ENCODE results near the gene HS6ST1.

Gene HS6ST1

DNA sequence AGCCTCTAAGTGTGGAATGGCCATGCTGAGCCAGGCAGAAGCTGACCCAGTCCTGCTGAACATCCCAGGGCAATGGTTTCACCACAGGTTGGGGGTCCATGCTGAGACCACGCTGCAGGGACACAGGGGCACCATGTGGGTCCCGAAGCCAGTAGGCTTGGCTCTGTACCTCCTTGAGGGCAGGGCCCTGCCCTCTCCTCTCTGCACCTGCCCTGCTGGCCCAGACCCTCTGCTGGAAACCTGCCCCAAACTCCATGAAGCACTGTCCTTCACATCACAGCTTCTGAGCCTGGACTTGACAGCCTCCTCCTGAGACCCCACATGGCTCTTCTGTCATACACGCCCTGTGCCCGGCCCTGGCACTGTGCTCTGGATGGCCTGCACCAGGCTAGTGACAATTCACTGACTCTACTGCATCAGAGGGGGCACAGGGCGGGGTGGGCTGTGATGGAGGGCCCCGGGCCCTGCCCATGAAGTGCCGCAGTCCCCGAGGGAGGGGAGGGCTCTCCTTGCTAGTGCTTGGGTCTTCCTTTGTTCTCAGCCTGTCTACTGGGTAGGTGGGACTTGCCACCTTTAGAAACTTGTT, 24.7 kb downstream of the HS6ST1 start:
- no peak overlapping the region for H3K27ac ChIP-seq (ENCODE audit: low read length)
- H3K4me1 ChIP-seq (ENCODE audit: control insufficient read depth, insufficient read depth, low read length), result peaks cover 13% of the 10 kb centered on the region
- no CpG with 5 or more reads among the region's 8 CpGs for WGBS (ENCODE audit: insufficient coverage, insufficient read length)
- H3K9me3 ChIP-seq (ENCODE audit: control insufficient read depth, insufficient read depth, low read length), result no peaks in the 10 kb centered on the region
- DNase-seq (ENCODE audit: low read depth, low spot score), result no peak
- H3K36me3 ChIP-seq (ENCODE audit: control insufficient read depth, insufficient read depth, low read length), result 0 out of 2 replicates have a peak, but pooled peaks cover 2% of the 10 kb centered on the region
- H3K4me3 ChIP-seq (ENCODE audit: low read length), result no peak overlapping the region
- H3K27me3 ChIP-seq (ENCODE audit: control insufficient read depth, insufficient read depth, low read length), result no peaks in the 10 kb centered on the region

DNA sequence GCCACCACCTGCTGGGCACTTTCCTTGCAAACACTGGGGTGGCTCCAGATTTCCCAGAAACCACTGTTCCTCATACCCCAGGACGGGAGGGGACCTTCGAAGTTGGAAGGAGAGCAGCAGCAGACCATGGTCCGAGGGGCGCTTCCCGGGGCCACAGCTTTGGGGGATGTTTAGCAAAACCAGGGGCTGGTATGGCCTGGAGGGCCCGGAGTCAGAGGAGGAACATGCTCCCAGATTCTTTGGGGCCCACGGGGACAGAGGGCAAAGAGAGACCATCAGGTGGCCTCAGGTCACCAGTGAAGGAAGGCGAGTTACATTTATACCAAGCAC, 25.3 kb downstream of the HS6ST1 start:
- no peak overlapping the region for H3K27ac ChIP-seq (ENCODE audit: low read length)
- peaks cover 13% of the 10 kb centered on the region for H3K4me1 ChIP-seq (ENCODE audit: control insufficient read depth, insufficient read depth, low read length)
- 0 out of 2 replicates have a peak, but pooled peaks cover 2% of the 10 kb centered on the region for H3K36me3 ChIP-seq (ENCODE audit: control insufficient read depth, insufficient read depth, low read length)
- WGBS (ENCODE audit: insufficient coverage, insufficient read length), result no CpG with 5 or more reads among the region's 8 CpGs
- DNase-seq (ENCODE audit: low read depth, low spot score), result no peak
- no peaks in the 10 kb centered on the region for H3K27me3 ChIP-seq (ENCODE audit: control insufficient read depth, insufficient read depth, low read length)
- H3K4me3 ChIP-seq (ENCODE audit: low read length), result no peak overlapping the region
- no peaks in the 10 kb centered on the region for H3K9me3 ChIP-seq (ENCODE audit: control insufficient read depth, insufficient read depth, low read length)

DNA sequence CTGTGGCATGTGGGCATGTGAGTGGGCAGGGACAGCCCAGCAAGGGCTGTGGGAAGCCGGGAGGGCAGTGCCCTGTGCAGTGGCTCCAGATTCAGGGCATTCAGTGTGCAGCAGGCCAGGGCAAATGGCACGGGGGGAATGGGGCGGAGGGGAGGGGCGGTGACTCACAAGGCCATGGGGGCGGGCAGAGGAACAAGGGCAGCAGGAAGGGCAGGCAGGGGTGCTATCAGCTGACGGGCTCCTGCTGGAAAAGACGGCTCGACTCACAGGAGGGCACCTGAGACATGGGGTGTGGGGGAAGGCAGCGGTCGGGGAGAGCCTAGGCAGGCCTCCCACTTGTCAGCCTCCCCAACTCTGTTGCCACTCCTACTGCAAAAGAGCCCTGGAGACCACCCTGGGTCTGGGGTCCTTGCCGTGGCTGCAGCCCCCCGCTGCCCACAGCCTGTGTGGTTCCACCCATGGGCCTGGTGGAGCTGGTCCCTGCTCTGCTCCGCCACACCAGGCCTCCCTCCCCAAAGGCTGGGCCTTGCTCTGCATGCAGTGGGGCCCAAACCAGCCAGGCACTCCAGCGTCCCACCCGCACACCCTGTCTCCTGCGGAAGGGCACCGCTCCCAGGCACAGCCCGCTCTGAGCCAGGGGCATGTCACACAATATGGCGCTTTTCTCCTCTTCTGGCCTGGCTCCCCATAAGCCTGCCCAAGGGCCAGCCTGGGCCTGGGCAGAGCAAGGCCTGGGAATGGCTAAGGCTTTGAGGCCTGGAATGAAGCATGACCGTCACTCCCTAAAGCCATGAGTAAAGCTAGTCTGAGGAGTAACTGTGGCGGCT, 25.9 kb downstream of the HS6ST1 start:
- Histone ChIP-seq H3K27me3 (ENCODE audit: control insufficient read depth, insufficient read depth, low read length) (no peaks in the 10 kb centered on the region), H3K4me1 (ENCODE audit: control insufficient read depth, insufficient read depth, low read length) (peaks cover 13% of the 10 kb centered on the region), H3K4me3 (ENCODE audit: low read length) (no peak overlapping the region), H3K36me3 (ENCODE audit: control insufficient read depth, insufficient read depth, low read length) (0 out of 2 replicates have a peak, but pooled peaks cover 2% of the 10 kb centered on the region), H3K27ac (ENCODE audit: low read length) (no peak overlapping the region), H3K9me3 (ENCODE audit: control insufficient read depth, insufficient read depth, low read length) (no peaks in the 10 kb centered on the region)
- WGBS (ENCODE audit: insufficient coverage, insufficient read length), result no CpG with 5 or more reads among the region's 21 CpGs
- DNase-seq (ENCODE audit: low read depth, low spot score), result no peak

DNA sequence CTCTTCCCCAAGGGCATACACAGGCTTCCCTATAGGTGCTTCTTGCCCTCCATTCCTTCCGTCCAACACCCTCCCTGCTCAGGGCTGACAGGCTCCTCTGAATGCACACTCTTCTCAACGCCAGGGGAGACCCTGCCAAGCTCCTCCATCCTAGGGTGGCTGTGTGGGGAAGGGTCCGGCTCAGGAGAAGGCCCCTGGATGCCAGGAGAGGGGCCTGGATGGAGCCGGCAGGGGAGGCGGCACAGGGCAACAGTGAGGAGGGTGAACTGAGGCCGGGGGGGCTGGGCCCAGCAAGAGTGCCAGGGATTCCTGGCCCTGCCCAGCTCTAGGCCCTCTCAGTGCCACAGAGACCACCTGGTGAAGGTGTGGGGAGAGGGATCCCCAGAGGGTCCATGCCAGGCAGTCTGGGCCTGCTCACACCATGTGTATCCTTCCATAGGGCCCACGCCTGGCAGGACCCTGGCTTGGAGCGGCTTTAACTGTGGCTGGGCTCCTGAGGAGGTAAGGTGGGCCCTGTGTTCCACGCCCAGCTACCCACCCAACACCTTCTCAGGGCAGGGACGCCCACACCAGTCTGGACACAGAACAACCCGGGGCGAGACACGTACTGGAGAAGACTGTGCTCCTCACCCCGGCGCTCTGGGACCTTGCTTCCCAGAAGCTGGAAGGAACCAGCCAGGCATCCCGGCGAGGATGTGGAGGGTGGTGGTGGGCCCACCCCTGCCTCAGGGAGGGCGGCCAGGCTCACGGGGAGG, 26.6 kb downstream of the HS6ST1 start:
- Histone ChIP-seq H3K27ac (ENCODE audit: low read length) (no peak overlapping the region), H3K4me3 (ENCODE audit: low read length) (no peak overlapping the region), H3K36me3 (ENCODE audit: control insufficient read depth, insufficient read depth, low read length) (0 out of 2 replicates have a peak, but pooled peaks cover 2% of the 10 kb centered on the region), H3K27me3 (ENCODE audit: control insufficient read depth, insufficient read depth, low read length) (no peaks in the 10 kb centered on the region), H3K4me1 (ENCODE audit: control insufficient read depth, insufficient read depth, low read length) (peaks cover 13% of the 10 kb centered on the region), H3K9me3 (ENCODE audit: control insufficient read depth, insufficient read depth, low read length) (no peaks in the 10 kb centered on the region)
- no peak for DNase-seq (ENCODE audit: low read depth, low spot score)
- WGBS (ENCODE audit: insufficient coverage, insufficient read length), result no CpG with 5 or more reads among the region's 19 CpGs

DNA sequence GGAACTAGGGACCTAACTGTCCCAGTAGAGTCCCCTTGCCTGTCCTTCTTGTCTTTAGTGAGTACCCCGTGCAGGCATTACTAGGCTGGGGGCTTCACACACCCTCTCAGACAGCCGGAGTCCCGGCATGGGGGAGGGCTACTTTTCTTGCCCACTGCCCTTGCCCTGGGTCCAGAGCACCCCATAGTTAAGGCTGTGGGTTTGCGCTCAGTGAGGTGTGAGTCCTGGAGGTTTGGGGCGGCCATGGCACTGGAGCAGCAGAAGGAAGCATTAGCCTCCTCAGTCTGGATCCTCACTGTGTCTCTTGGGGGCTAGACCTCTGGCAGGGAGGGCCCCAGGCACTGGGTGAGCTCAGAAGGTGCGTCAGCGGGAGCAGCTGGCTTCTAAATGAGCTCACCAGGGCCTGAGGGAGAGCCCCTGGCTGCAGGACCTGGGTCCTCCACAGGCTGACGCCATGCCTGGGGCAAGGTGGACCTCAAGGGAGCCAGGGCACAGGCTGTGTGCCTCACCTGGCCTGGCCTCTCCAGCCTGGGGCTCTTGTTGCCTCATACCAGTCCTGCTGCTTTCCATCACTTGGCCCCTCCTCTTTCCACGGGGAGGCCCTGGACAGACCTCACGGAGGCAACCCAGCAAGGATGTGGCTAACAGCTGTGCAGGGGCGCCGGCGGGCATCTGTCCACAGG, 27.4 kb downstream of the HS6ST1 start:
- DNase-seq (ENCODE audit: low read depth, low spot score), result no peak
- H3K4me3 ChIP-seq (ENCODE audit: low read length), result no peak overlapping the region
- no CpG with 5 or more reads among the region's 13 CpGs for WGBS (ENCODE audit: insufficient coverage, insufficient read length)
- H3K27ac ChIP-seq (ENCODE audit: low read length), result no peak overlapping the region
- no peaks in the 10 kb centered on the region for H3K27me3 ChIP-seq (ENCODE audit: control insufficient read depth, insufficient read depth, low read length)
- no peaks in the 10 kb centered on the region for H3K9me3 ChIP-seq (ENCODE audit: control insufficient read depth, insufficient read depth, low read length)
- H3K4me1 ChIP-seq (ENCODE audit: control insufficient read depth, insufficient read depth, low read length), result peaks cover 13% of the 10 kb centered on the region
- 0 out of 2 replicates have a peak, but pooled peaks cover 2% of the 10 kb centered on the region for H3K36me3 ChIP-seq (ENCODE audit: control insufficient read depth, insufficient read depth, low read length)

DNA sequence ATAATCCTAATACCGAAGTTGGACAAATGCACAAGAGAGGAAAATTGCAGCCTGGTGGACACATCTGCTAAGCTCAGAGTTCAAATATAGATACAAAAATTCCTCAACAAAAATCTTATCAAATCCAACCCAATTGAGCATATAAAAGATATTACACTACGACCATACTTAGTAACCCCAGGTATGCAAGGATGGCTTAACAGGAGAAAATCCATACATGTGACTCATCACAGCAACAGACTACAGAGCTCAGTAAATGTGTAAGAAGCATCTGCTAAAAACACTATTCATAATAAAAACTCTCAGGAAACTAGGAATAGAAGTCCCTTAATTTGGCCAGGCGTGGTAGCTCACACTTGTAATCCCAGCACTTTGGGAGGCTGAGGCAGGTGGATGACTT, 28.3 kb downstream of the HS6ST1 start:
- WGBS (ENCODE audit: insufficient coverage, insufficient read length), result 100% methylated on average over 1 of the region's 3 CpGs
- H3K27ac ChIP-seq (ENCODE audit: low read length), result no peak overlapping the region

DNA sequence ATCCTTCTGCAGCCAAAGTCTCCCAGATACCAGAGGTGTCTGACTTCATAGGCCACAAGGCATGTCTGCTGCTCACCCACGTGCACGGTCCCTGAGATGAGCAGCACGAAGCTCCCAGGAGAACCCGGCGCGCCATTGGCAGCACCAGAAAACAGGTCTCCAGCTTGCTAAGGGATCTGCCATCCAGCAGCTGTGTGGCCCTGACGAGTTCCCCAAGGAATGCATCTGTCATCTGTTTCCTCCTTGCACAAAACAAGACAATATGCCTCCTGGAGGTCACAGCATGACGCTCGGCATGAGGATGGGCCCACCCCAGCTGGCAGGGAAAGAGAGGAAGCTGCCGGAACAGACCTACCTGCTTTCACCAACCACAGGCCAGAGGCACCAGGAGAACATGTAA, 29.2 kb downstream of the HS6ST1 start:
- peaks cover 17% of the 10 kb centered on the region for H3K4me1 ChIP-seq (ENCODE audit: control insufficient read depth, insufficient read depth, low read length)
- peaks cover 4% of the 10 kb centered on the region; the same call in 1 of the 2 replicates for H3K36me3 ChIP-seq (ENCODE audit: control insufficient read depth, insufficient read depth, low read length)
- no CpG with 5 or more reads among the region's 10 CpGs for WGBS (ENCODE audit: insufficient coverage, insufficient read length)

More for the DNA sequence above, 28.3 kb downstream of the HS6ST1 start:
- Histone ChIP-seq H3K9me3 (ENCODE audit: control insufficient read depth, insufficient read depth, low read length) (no peaks in the 10 kb centered on the region), H3K36me3 (ENCODE audit: control insufficient read depth, insufficient read depth, low read length) (peaks cover 3% of the 10 kb centered on the region; the same call in 1 of the 2 replicates), H3K4me1 (ENCODE audit: control insufficient read depth, insufficient read depth, low read length) (peaks cover 17% of the 10 kb centered on the region), H3K27me3 (ENCODE audit: control insufficient read depth, insufficient read depth, low read length) (no peaks in the 10 kb centered on the region), H3K4me3 (ENCODE audit: low read length) (no peak overlapping the region)
- DNase-seq (ENCODE audit: low read depth, low spot score), result no peak

DNA sequence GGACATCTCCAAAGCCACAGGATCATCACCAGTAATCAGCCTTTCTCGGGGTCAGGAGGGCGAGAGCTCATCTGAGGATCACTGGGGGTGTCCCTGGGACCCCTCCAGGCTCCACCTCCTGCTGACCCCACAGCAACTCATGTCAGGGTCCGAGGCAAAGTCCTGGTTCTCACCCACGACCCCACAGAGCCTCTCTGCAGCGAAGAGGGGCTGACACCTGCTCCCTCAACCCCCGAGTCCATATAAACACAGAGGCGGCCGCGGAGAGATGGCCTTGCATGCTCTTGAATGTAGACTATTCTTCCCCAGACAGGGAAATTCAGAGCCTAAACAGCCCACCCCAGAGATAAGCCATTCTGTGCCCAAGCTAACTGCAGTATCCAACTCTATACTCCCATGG, 29.9 kb downstream of the HS6ST1 start:
- no peaks in the 10 kb centered on the region for H3K27me3 ChIP-seq (ENCODE audit: control insufficient read depth, insufficient read depth, low read length)
- H3K4me3 ChIP-seq (ENCODE audit: low read length), result no peak overlapping the region
- no peaks in the 10 kb centered on the region for H3K9me3 ChIP-seq (ENCODE audit: control insufficient read depth, insufficient read depth, low read length)
- no peak overlapping the region for H3K27ac ChIP-seq (ENCODE audit: low read length)
- H3K4me1 ChIP-seq (ENCODE audit: control insufficient read depth, insufficient read depth, low read length), result peaks cover 17% of the 10 kb centered on the region
- peaks cover 4% of the 10 kb centered on the region; the same call in 1 of the 2 replicates for H3K36me3 ChIP-seq (ENCODE audit: control insufficient read depth, insufficient read depth, low read length)
- WGBS (ENCODE audit: insufficient coverage, insufficient read length), result no CpG with 5 or more reads among the region's 9 CpGs
- no peak for DNase-seq (ENCODE audit: low read depth, low spot score)

More for the DNA sequence above, 29.2 kb downstream of the HS6ST1 start:
- no peak overlapping the region for H3K27ac ChIP-seq (ENCODE audit: low read length)
- no peaks in the 10 kb centered on the region for H3K9me3 ChIP-seq (ENCODE audit: control insufficient read depth, insufficient read depth, low read length)
- no peak overlapping the region for H3K4me3 ChIP-seq (ENCODE audit: low read length)
- H3K27me3 ChIP-seq (ENCODE audit: control insufficient read depth, insufficient read depth, low read length), result no peaks in the 10 kb centered on the region
- DNase-seq (ENCODE audit: low read depth, low spot score), result peak; percentile 29

DNA sequence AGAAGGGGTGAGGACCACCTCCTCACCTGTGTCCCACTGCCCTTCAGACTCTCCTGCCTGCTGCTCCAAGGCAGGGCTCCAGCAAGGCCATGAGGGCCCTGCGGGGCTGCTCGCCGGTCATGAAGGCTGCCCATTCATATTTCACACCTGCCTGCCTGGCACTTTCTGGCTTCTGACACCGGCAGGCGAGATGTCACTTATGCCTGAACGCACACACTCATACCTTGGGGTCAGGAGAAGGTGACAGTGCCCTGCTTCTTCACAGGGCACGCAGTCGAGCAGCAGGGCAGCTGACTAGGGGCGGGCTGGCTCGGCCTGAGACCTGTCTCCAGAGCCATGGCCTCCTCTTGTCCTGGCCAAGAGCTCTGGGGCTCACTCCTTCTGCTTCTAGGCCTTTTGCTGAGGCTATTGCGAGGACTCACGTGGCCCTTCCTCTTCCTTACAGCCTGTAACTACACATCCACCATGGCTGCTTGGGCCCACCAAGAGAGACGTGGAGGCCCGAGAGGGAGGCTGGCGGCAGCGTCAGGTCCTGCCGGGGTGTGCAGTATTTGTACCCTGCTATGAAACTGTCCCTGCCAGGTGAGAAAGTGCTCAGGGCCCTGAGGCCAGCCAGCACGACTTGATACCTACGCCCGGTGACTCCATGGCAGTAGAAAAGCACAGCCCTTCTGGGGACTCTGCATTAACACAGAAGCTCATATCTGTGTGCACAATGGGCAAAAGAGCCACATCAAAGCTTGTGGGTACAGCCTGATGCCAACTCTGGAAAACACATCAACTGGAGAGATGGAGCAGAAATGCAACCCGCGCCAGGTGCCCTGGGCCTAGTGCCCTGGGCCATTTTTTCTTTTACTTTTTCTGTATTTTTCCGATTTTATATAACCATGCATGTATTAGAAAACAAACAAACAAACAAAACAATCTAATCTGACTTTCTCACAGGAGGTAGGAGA, 30.6 kb downstream of the HS6ST1 start:
- DNase-seq (ENCODE audit: low read depth, low spot score), result no peak
- peaks cover 4% of the 10 kb centered on the region; the same call in 1 of the 2 replicates for H3K36me3 ChIP-seq (ENCODE audit: control insufficient read depth, insufficient read depth, low read length)
- H3K27me3 ChIP-seq (ENCODE audit: control insufficient read depth, insufficient read depth, low read length), result no peaks in the 10 kb centered on the region
- no peak overlapping the region for H3K27ac ChIP-seq (ENCODE audit: low read length)
- H3K9me3 ChIP-seq (ENCODE audit: control insufficient read depth, insufficient read depth, low read length), result no peaks in the 10 kb centered on the region
- WGBS (ENCODE audit: insufficient coverage, insufficient read length), result no CpG with 5 or more reads among the region's 23 CpGs
- H3K4me3 ChIP-seq (ENCODE audit: low read length), result no peak overlapping the region
- H3K4me1 ChIP-seq (ENCODE audit: control insufficient read depth, insufficient read depth, low read length), result peaks cover 15% of the 10 kb centered on the region

All from iPS DF 6.9 (cell line).